ENCODE results near the gene SUMF1.
A peak's percentile ranks its signal among the peaks of the same experiment; 100 is the strongest.

Gene SUMF1

DNA sequence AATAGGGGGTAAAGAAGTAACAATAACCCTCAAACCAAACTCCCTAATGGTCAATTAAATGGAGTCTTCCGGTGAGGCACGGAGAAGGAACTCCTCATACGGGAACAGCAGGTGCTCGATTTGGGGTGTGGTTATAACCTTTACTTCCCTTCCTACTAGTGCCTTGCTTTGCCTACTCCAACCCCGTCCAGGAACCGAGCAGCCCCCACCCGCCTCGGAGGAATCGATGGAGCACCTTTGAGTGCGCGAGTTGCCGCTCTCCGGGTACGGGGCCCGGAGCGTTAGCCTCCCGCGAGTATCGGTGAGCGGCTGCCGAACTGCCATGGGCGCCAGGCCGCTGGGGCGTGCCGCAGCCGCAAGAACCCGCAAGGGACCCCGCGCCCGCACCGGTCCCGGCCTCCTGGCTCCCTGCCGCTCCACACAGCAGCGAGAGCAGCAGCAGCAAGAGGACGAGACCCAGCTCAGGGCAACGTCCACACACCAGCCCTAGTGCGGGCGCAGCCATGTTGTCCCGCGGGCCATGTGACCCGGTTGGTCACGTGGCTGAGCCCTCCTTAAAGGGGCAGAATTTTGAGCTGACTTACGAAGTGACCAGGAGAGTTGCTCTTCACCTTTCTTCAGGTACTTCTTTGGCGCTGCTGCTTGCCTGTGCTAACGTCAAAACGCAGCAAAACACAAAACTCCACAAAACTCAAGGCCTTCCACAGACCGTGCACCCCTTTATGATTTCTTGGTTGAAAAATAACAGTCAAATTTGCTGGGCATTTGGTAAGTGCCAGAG is at the start of gene SUMF1:
Gene SUMF1 (minus strand): TSS at position 529 of the 781 bp plus-strand sequence. CDS start 24 bp downstream, at position 505.
- DNase-seq (ENCODE audit: low spot score in 2 of 2) = peak; percentile 59 to 88
- peaks cover 16% of the 10 kb centered on the region for H3K4me1 Mint-ChIP-seq
- no peaks in the 10 kb centered on the region for H3K9me3 Mint-ChIP-seq
- peaks cover 5% of the 10 kb centered on the region for H3K36me3 Mint-ChIP-seq
- peak within 1 kb of the TSS; percentile 95 for H3K27ac Mint-ChIP-seq
- ATAC-seq = peak; percentile 98
- peak within 1 kb of the TSS; percentile 84 for H3K4me3 Mint-ChIP-seq

DNA sequence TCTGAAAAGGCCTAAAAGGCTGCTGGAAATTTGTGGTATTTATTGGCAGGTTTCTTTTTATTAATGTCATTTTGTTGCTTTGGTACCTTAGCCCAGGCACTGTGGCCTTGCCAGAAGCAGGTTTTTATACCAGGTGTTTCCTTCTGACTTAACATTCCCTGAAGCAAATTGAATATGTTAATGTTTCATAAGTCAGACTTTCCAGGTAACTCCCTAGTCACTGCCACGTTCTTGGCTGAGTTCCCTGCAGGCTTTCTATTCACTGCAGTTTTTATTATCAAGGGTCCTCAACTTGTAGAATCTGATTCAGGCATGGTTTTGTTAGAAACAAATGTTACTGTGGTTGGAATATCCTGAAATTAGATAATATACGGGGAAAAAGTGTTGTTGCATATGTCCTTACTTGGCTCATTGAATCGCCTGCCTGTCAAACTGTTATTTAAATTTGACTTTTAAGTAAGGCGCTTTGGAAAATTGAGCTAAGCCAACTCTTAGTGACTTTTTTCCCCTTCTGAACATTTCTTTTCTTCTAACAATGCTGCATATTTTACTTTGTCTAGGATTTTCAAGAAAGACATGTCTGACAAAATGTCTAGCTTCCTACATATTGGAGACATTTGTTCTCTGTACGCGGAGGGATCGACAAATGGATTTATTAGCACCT is 49.0 kb upstream of the SUMF1 start:
- peaks cover 17% of the 10 kb centered on the region for H3K36me3 Mint-ChIP-seq
- no peaks in the 10 kb centered on the region for H3K9me3 Mint-ChIP-seq
- H3K27ac Mint-ChIP-seq = peak overlapping the region; percentile 64
- H3K4me3 Mint-ChIP-seq = no peak overlapping the region
- ATAC-seq = no peak
- peaks cover 32% of the 10 kb centered on the region for H3K4me1 Mint-ChIP-seq
- DNase-seq (ENCODE audit: low spot score in 2 of 2) = no peak

DNA sequence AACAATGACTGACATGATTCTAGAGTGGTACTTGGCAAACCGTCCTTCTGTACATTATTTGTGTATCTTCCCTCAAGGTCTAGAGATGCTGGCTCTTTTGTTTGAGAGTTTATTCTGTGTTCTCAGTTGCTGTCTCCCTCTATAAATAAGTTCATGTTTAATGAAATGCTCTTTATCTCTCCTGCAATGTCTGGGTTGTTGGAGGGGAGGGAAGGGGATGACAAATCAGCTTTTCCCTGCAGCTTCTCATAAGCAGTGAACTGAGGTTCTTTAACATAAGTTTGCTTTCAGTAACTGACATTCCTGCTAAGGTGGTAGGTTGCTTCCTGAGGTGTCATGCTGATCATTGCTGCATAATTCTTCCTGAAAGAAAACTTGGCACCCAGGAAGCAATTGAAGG is 47.8 kb upstream of the SUMF1 start:
- ATAC-seq = no peak
- peaks cover 31% of the 10 kb centered on the region for H3K4me1 Mint-ChIP-seq
- peaks cover 13% of the 10 kb centered on the region for H3K36me3 Mint-ChIP-seq
- no peak for DNase-seq (ENCODE audit: low spot score in 2 of 2)
- peak overlapping the region; percentile 64 for H3K27ac Mint-ChIP-seq
- H3K4me3 Mint-ChIP-seq = no peak overlapping the region
- no peaks in the 10 kb centered on the region for H3K9me3 Mint-ChIP-seq

DNA sequence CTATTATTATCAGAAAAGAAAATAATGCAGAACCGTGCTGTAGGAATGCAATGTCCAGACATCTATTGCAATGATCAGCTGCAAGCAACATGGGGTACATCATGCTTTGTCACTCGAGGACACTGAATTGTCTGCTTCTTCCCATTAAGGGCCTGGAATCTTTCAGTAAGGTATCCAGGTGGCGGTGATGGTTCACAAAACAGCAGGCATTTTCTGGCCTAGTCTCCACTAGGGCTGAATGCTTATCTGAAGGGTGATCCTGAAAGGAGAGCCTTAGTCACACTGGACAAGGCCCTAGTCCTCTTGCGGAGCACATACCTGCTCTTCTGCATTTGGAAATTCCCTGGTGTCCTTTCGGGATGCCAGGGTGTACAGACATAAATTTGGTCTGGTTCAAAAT is 47.3 kb upstream of the SUMF1 start:
- Mint-ChIP-seq H3K4me3 (no peak overlapping the region), H3K4me1 (peaks cover 25% of the 10 kb centered on the region), H3K9me3 (no peaks in the 10 kb centered on the region), H3K36me3 (peaks cover 8% of the 10 kb centered on the region), H3K27ac (peak overlapping the region; percentile 64)
- DNase-seq (ENCODE audit: low spot score in 2 of 2) = no peak
- ATAC-seq = no peak

DNA sequence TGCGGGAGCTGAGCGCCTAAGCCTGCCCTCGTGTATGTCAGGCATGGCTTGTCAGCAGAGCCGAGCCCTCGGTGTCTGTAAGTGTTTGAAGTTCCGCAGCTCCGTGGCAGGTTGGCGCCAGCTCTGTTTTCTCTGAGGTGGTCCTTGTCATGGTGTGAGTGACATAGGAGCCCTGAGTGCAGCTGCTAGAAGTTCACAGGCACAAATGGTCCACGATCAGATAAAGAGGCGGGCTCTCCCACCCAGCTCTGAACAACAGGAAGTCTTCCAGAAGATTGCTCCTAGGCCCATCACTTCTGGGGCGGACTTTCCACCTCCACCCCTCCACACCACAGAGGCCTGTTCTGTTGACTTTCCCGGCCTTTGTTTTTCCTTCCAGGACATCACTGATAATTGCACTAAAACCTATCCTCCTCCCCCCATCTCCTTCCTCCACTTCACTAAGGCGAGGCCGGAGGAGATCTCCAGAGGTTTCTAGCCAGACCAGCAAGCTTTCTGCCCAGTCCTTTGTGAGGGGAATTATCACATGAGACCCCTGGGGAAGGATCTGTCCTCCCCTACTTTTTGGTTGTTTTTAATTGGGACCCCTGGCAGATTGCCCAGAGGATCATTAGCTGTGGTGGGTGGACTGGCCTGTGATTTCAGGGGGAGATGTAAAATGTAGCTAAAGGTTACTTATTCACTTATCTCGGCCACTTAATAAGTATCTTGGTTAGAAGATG is 46.0 kb upstream of the SUMF1 start:
- DNase-seq (ENCODE audit: low spot score in 2 of 2) (no peak), ATAC-seq (no peak)
- Mint-ChIP-seq H3K9me3 (no peaks in the 10 kb centered on the region), H3K4me1 (peaks cover 15% of the 10 kb centered on the region), H3K4me3 (no peak overlapping the region), H3K27ac (no peak overlapping the region), H3K36me3 (no peaks in the 10 kb centered on the region)

DNA sequence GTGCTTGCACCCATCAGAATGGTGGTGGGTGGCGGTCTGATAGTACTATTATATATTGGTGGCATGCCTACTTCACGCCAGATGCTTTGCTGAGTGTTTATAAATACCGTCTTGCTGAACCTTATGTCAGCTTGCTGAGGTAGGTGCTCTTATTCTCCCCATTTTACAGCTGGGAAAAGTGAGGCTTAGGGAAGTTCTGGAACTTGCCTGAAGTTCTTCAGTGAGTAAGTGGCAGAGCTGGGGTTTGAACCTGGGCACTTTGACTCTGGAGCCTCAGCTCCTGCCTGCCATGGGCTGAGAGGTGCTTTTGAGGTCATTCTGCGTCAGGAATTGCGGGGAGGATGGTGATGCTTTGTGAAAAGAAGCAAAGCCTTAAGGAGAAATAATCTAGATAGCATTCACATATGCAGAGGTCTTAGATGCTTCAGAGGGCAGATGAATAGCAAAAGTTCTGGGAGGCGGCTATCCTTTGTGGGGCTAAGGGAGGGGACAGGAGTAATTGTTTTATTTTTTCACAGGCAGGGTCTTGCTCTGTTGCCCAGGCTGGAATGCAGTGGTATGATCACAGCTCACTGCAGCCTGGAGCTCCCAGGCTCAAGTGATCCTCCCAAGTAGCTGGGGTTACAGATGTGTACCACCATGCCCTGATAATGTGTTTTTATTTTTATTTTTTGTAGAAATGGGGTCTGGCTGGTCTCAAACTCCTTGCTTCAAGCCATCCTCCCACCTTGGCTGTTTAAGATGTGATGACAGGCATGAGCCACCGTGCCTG is 44.6 kb upstream of the SUMF1 start:
- H3K36me3 Mint-ChIP-seq = no peaks in the 10 kb centered on the region
- H3K27ac Mint-ChIP-seq = no peak overlapping the region
- no peak overlapping the region for H3K4me3 Mint-ChIP-seq
- DNase-seq (ENCODE audit: low spot score in 2 of 2) (no peak), ATAC-seq (no peak)
- H3K9me3 Mint-ChIP-seq = no peaks in the 10 kb centered on the region
- peaks cover 10% of the 10 kb centered on the region for H3K4me1 Mint-ChIP-seq

DNA sequence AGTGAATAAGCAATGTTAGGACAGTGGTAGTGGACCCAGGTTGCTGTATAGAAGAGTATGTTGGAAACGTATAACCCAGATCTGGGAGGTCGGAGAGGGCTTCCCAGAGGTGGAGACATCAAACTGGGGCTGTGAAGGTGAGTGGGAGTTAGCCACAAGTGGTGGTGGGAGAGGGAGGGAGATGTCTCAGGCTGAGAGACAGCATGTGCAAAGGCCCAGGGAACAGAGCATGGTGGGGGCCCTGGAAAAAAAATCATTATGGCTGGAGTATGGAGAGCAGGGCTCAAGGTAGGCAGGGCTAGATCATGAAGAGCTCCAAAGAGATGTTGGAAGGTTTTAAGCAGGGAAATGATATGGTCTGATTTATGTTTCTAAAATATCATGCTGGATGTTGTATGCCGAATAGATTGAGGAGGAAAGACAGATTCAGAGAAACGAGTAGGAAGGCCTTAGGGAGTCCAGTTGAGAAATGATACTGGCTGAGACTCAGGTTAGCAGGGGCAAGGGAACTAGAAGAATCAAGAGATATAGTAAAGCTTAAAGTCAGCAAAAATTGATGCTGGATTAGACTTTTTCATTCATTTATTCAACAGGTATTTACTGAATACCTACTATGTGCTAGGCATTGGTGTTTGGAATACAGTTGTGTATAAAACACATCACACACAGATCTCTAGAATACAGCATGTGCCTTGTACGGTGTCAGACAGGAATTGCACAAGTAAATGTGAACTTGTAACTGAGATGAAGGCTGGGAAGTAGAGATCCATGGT is 43.1 kb upstream of the SUMF1 start:
- H3K36me3 Mint-ChIP-seq = no peaks in the 10 kb centered on the region
- peak overlapping the region; percentile 8 for H3K27ac Mint-ChIP-seq
- no peak overlapping the region for H3K4me3 Mint-ChIP-seq
- no peaks in the 10 kb centered on the region for H3K9me3 Mint-ChIP-seq
- ATAC-seq (no peak), DNase-seq (ENCODE audit: low spot score in 2 of 2) (no peak)
- H3K4me1 Mint-ChIP-seq = peaks cover 25% of the 10 kb centered on the region

GRCh38 chr3:4509043-4509442 is 42.0 kb upstream of the SUMF1 start:
- Mint-ChIP-seq H3K4me3 (no peak overlapping the region), H3K36me3 (no peaks in the 10 kb centered on the region), H3K27ac (no peak overlapping the region), H3K4me1 (peaks cover 36% of the 10 kb centered on the region), H3K9me3 (no peaks in the 10 kb centered on the region)
- ATAC-seq (no peak), DNase-seq (ENCODE audit: low spot score in 2 of 2) (no peak)

DNA sequence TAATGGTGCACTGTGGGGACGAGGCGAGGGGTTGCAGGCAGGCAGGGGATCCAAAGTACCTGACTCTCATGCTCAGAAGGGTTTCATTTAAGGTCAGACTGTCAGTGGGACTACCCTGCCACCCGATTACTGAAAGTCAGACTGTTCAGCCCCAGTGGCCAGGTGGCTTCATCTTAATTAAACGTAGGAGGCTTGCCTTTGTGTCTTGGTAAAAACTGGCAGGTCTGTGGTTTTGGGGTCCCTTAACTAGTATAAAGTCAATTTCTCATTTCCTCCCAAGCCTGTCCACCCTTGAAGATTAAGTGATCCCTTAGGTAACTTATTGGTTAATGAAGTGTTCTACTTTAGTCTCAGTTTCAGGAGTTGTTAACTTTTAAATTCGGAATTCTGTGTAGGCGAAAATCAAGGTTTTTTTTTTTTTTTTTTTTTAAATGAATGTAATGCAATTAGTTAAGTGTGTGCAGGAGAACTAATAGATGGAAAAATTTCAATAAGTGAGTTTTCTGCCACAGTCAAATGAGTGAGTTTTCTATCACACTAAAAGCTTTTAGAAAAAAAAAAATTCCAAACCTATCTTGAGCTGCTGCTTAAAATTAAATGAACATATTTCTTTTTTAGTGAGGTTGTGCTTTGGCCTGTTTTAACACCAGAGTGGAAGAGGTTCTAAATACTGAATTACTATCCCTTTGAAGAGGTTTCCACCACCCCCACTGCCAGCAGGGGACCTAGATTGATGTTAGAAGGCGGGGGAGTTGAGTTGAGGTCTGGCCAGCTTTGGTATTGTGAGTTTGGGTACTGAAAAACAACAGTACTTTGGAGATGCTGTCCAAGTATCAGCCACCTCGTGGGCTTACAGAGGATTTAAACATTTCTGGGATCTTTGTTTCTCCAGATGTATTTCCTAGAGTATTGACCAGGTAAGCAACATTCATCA is 41.2 kb upstream of the SUMF1 start:
- Mint-ChIP-seq H3K9me3 (no peaks in the 10 kb centered on the region), H3K4me1 (peaks cover 43% of the 10 kb centered on the region), H3K4me3 (peak overlapping the region; percentile 14), H3K27ac (peak overlapping the region; percentile 57), H3K36me3 (no peaks in the 10 kb centered on the region)
- ATAC-seq (peak; percentile 70), DNase-seq (ENCODE audit: low spot score in 2 of 2) (peak in 1 of 2 donors; percentile 57)

DNA sequence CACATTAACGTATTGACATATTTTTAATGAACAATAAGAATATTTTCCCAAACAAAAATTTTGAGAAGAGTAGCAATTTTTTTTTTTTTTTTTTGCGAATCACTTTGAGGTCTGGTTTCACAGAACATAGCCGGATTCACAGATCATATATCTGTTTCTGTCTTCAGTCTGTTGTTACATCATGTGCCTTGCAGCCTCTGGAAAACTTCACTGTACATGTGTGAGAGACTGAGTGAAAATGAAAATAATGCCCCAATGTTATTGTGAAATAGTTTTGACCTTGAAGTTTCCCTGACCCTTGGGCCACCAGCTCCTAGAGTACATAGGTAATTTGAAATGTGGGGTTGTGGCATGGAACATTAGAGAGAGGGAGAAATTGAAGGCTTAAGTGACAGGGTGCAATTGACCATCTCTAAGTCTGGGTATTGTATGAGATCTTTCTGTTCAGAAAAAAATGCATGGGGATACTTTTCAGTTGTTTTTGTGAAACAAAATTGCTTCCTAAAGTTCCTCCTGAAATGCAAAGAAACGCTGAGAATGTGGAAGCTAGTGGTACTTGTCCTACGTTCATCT is 40.0 kb upstream of the SUMF1 start:
- Mint-ChIP-seq H3K9me3 (no peaks in the 10 kb centered on the region), H3K36me3 (no peaks in the 10 kb centered on the region), H3K27ac (peak overlapping the region; percentile 57), H3K4me3 (no peak overlapping the region), H3K4me1 (peaks cover 45% of the 10 kb centered on the region)
- ATAC-seq (no peak), DNase-seq (ENCODE audit: low spot score in 2 of 2) (no peak)

- Mint-ChIP-seq H3K9me3 (no peaks in the 10 kb centered on the region), H3K27ac (no peak overlapping the region), H3K36me3 (peaks cover under 1% of the 10 kb centered on the region), H3K4me3 (peak overlapping the region; percentile 11), H3K4me1 (peaks cover 45% of the 10 kb centered on the region)
- DNase-seq (ENCODE audit: low spot score in 2 of 2) = no peak
- ATAC-seq = no peak
Observed at GRCh38 chr3:4506559-4507023, 39.5 kb upstream of the SUMF1 start.

DNA sequence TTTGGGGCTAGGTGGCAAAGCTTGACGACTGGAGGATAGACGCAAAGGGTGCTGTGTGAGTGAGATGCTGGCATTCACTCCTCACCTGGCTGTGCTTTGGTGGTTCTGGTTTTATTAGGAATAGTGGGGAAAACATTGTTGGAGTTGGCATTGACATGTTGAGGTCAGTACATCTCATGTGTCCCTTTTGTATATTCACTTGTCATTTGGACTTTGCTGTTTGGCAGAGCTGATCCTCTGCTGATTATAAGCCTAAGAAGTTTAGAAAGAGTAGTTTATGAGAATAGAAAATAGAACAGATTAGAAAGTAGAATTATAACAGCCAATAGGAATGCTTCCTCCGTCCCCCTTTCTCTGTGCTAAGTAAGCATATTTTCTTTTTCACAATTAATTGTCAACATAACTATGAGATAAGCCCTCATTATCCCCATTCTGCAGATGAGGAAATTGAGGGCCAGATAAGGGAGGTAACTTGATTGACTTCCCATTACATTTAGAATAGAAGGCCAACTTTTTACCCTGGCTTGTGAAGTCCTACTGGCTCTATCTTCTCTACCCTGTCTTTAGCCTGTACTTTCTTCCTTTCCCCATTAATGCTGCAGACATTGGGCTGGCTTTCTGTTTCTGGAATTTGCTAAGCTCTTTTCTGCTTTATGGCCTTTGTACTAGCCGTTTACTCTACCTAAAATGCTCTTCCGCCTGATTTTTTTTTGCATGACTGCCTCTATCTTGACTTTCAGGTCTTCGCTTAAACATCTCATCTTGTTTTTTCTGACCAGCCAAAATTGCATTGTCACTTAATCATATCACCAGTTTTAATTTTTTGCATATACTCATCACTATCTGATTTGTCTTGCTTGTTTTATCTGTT is 38.9 kb upstream of the SUMF1 start:
- Mint-ChIP-seq H3K9me3 (no peaks in the 10 kb centered on the region), H3K27ac (peak overlapping the region; percentile 97), H3K36me3 (peaks cover 7% of the 10 kb centered on the region), H3K4me1 (peaks cover 45% of the 10 kb centered on the region), H3K4me3 (peak overlapping the region; percentile 11)
- ATAC-seq = no peak
- DNase-seq (ENCODE audit: low spot score in 2 of 2) = no peak

All from stimulated activated effector memory CD8-positive, alpha-beta T cell treated with anti-CD3 and anti-CD28 coated beads, Interleukin-12 subunit alpha, Interleukin-12 subunit beta, amount 100 ng/mL, for 72 hours (primary cell).